Measurements from ENCODE around the gene CXCL1. TPM values are rescaled to one million over a fixed set of nuclear protein-coding genes. Genes with fewer than 3 reads are reported as not detected.

The CXCL1 gene
- total and polyA plus RNA-seq, 2 of the 13 experiments (the other 11 are each of a cell fraction or from before 2014, with no cell fraction given) = 0.15 TPM; not detected in 1

DNA sequence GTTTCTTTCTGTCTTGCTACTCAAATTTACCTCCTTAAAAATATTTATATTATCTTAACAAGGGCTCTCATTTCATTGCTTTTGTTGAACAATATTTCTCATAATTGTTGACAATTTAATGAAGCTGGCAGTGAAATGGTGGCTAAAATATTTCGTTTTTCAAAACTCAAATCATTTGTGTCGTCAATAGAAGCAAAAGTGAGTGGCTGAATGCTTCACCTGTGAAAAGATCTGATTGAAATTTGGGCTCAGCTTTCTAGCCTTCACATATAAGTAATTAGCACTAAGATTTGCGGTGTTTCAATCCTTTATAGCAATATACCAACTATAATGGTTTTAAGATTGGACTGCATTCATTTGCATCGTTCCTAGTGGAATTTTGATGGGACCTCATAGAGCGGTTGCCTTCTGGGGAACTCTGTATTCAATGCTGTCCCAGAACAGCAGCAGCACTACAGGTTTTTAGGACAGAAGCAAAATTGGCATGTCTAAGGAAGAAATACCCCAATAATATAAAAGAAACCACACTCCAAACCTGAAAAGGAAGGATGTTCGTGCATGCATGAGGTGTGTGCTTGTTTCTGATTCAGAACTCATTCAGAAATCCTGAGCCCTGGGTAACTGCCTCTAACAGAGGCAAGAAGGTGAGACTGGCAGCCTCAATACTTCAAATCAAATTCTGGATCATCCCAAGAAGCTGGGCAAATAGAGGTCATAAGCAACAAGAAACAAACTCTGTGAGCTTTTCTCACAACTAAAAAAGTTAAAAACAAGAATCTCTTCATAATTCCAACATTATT lies 2.5 kb downstream of the CXCL1 start:
- H3K79me2 ChIP-seq (ENCODE audit: insufficient read depth, low read length) = no peaks in the 10 kb centered on the region
- no peak overlapping the region for H3K4me2 ChIP-seq (ENCODE audit: low read depth, low read length)
- ATAC-seq (no peak), DNase-seq (ENCODE audit: low spot score) (no peak), FAIRE-seq (no peak)
- CTCF ChIA-PET (ENCODE audit: low intra/inter-chr PET ratio, low total read pairs) = no interaction called here
- H3K27me3 ChIP-seq (ENCODE audit: control insufficient read depth in 1 of 2, insufficient read depth in 2 of 2, low read length in 2 of 2) = peaks cover 0 to 19% of the 10 kb centered on the region in 2 experiments; a peak in 3 of 5 replicates
- H2AFZ ChIP-seq (ENCODE audit: low read length) = no peak overlapping the region
- H3K9ac ChIP-seq (ENCODE audit: insufficient read depth, low read depth, low read length) = no peak overlapping the region
- in situ Hi-C loops (cut with HindIII; ENCODE audit: extremely low pct_ligation_motif_present, low pct_unique_long_range_greater_than_20kb) (no loop called here), intact Hi-C loops (cut with micrococcal nuclease; ENCODE audit: unreplicated experiment) (no loop called here)
- no TSS peak for BruUV-seq (replicated peaks)
- H3K27ac ChIP-seq (ENCODE audit: extremely low read length, insufficient read depth, low read length) = no peak overlapping the region
- TF ChIP-seq PAF1 (CRISPR knock-in tag; IDR thresholded peaks at IDR 0.05) (no peak), ZZZ3 (CRISPR knock-in tag; IDR thresholded peaks at IDR 0.05; ENCODE audit: borderline replicate concordance) (no peak), HDAC2 (CRISPR knock-in tag; IDR thresholded peaks at IDR 0.05) (no peak), SP2 (CRISPR knock-in tag; IDR thresholded peaks at IDR 0.05) (no peak), ZNF672 (CRISPR knock-in tag; IDR thresholded peaks at IDR 0.05) (no peak), IRX3 (CRISPR knock-in tag; IDR thresholded peaks at IDR 0.05; ENCODE audit: borderline replicate concordance, low read depth) (no peak)
- TF ChIP-seq, protein P1, sequence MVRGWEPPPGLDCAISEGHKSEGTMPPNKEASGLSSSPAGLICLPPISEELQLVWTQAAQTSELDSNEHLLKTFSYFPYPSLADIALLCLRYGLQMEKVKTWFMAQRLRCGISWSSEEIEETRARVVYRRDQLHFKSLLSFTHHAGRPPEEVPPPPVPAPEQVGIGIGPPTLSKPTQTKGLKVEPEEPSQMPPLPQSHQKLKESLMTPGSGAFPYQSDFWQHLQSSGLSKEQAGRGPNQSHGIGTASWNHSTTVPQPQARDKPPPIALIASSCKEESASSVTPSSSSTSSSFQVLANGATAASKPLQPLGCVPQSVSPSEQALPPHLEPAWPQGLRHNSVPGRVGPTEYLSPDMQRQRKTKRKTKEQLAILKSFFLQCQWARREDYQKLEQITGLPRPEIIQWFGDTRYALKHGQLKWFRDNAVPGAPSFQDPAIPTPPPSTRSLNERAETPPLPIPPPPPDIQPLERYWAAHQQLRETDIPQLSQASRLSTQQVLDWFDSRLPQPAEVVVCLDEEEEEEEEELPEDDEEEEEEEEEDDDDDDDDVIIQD (CRISPR knock-in tag; IDR thresholded peaks at IDR 0.05; ENCODE audit: low read depth) = no peak
- TF ChIP-seq, protein P2, sequence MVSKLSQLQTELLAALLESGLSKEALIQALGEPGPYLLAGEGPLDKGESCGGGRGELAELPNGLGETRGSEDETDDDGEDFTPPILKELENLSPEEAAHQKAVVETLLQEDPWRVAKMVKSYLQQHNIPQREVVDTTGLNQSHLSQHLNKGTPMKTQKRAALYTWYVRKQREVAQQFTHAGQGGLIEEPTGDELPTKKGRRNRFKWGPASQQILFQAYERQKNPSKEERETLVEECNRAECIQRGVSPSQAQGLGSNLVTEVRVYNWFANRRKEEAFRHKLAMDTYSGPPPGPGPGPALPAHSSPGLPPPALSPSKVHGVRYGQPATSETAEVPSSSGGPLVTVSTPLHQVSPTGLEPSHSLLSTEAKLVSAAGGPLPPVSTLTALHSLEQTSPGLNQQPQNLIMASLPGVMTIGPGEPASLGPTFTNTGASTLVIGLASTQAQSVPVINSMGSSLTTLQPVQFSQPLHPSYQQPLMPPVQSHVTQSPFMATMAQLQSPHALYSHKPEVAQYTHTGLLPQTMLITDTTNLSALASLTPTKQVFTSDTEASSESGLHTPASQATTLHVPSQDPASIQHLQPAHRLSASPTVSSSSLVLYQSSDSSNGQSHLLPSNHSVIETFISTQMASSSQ (IDR thresholded peaks at IDR 0.05; ENCODE audit: low read depth) = no peak
- TF ChIP-seq, protein P2 (CRISPR knock-in tag; IDR thresholded peaks at IDR 0.05; ENCODE audit: borderline replicate concordance) = no peak
- TF ChIP-seq, protein P3, sequence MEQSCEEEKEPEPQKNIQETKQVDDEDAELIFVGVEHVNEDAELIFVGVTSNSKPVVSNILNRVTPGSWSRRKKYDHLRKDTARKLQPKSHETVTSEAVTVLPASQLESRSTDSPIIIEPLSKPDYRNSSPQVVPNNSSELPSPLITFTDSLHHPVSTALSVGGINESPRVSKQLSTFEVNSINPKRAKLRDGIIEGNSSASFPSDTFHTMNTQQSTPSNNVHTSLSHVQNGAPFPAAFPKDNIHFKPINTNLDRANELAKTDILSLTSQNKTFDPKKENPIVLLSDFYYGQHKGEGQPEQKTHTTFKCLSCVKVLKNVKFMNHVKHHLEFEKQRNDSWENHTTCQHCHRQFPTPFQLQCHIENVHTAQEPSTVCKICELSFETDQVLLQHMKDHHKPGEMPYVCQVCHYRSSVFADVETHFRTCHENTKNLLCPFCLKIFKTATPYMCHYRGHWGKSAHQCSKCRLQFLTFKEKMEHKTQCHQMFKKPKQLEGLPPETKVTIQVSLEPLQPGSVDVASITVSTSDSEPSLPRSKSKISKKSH (CRISPR knock-in tag; IDR thresholded peaks at IDR 0.05; ENCODE audit: borderline replicate concordance) = no peak
- no peaks in the 10 kb centered on the region for H4K20me1 ChIP-seq (ENCODE audit: insufficient read depth, low read length)
- peaks cover 8% of the 10 kb centered on the region; the same call in 1 of the 2 replicates for H3K4me1 ChIP-seq (ENCODE audit: insufficient read depth, low read length)
- POLR2A ChIA-PET = no interaction called here
- under 1% methylated on average over 6 of the region's 6 CpGs for WGBS (ENCODE audit: low lambda C conversion rate)
- H3K9me3 ChIP-seq (ENCODE audit: low read length) = no peaks in the 10 kb centered on the region
- H3K36me3 ChIP-seq (replicated peaks in 1 of 2; ENCODE audit: control insufficient read depth in 1 of 2, insufficient read depth in 2 of 2, low read length in 2 of 2) = no peaks in the 10 kb centered on the region
- H3K4me3 ChIP-seq (replicated peaks in 1 of 3; ENCODE audit: insufficient read depth in 1 of 3, low read depth in 2 of 3, low read length in 3 of 3) = no peak overlapping the region

Data from HepG2 (cell line).